Activated CD4-positive, alpha-beta T cell treated with anti-CD3 and anti-CD28 coated beads for 36 hours (primary cell): ENCODE data around the gene KRT86. TPM values are rescaled to one million over a fixed set of nuclear protein-coding genes. Genes with fewer than 3 reads are reported as not detected.

Source experiments
- ATAC-seq: fragments of 200-7000 bp; cut with Tn5 transposase; one replicate; pipeline ENCODE4 v1.10.0; 2021; ENCODE audit warnings: mild to moderate bottlenecking, moderate library complexity
- CTCF ChIA-PET: fragments of 350-600 bp; sonication (Branson Sonifier 250); formaldehyde crosslinking; loops from one replicate; lab custom pipeline; 2021; ENCODE audit warnings: antibody characterized with exemption; lab: Charles Lee
- POLR2A ChIA-PET: fragments of 350-600 bp; sonication (Branson Sonifier 250); formaldehyde crosslinking; loops from one replicate; lab custom pipeline; 2021; ENCODE audit warnings: antibody characterized with exemption, inconsistent platforms; lab: Charles Lee
- DNase-seq: peaks from one replicate; pipeline ENCODE4 v3.0.0-alpha.2; 2020
- H3K27ac Mint-ChIP-seq: one replicate; pipeline ENCODE4 v1.8.0; 2021; ENCODE audit warnings: mixed read lengths
- H3K27me3 Mint-ChIP-seq: one replicate; pipeline ENCODE4 v1.8.0; 2021; ENCODE audit warnings: mixed read lengths
- H3K36me3 Mint-ChIP-seq: one replicate; pipeline ENCODE4 v1.8.0; 2021; ENCODE audit warnings: low read depth, mixed read lengths
- H3K4me1 Mint-ChIP-seq: one replicate; pipeline ENCODE4 v1.8.0; 2021; ENCODE audit warnings: mixed read lengths
- H3K4me3 Mint-ChIP-seq: one replicate; pipeline ENCODE4 v1.8.0; 2021; ENCODE audit warnings: mild to moderate bottlenecking, moderate library complexity, mixed read lengths
- H3K9me3 Mint-ChIP-seq: one replicate; pipeline ENCODE4 v1.8.0; 2021; ENCODE audit warnings: low read depth, mixed read lengths
- intact Hi-C, 2 experiments: fragments of 100-400 bp; cut with DNase I in 1 of 2; cut with micrococcal nuclease in 1 of 2; formaldehyde crosslinking; loops; one replicate each; pipeline versions ENCODE4 v1.14.2 to v1.15.1; 2022 to 2024; cut with DNase I, micrococcal nuclease
- total RNA-seq, 2 experiments: library from RNA; stranded (reverse); gene quantifications; one replicate each; pipeline ENCODE4 v1.2.3, GENCODE V29; 2021

Gene KRT86
- total RNA-seq, 2 experiments from 2014 or later, result not detected

DNA sequence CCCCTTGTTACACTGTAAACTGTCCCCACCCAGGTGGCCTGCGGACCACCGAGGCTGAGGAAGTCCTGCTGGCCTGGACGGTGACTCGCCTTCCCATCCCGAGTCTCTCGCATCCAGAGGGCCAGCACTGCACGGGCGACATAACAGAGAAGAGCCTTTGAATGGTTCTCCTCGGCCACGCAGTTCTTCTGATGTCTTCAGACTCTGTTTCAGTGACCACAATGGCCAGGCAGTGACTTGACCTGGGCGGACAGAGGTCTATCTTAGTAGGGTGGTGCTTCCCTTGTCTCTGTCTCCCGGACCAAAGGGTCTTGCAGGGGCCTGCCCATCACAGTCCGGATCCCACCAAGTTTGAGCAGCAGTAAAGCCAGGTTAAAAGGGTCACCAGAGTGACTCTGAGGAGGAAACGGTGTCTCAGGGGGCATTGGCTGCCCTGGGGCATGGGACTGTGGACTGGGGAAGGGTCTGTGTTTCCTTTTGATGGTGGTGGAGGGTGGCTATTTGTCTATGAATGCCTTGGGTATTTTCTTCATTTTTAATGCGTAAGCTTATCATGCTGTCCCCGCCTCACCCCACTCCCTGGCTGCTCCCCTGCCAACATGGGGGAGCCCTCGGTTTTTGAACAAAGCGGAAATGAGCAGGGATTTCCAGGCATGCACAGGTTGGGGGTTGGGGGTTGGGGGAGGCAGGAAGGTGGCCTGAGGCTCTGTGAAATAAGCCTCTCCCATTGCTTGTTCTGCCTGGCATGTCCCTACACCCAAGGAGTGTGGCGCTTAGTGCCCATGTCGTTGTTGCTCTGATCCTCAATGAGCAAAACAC is 82.5 kb downstream of the KRT86 start:
- intact Hi-C loops, result no loop called here
- peaks cover 25% of the 10 kb centered on the region for H3K4me1 Mint-ChIP-seq
- POLR2A ChIA-PET, result no interaction called here
- H3K27me3 Mint-ChIP-seq, result no peaks in the 10 kb centered on the region
- H3K27ac Mint-ChIP-seq, result no peak overlapping the region
- no peak for ATAC-seq
- CTCF ChIA-PET, result interaction anchor here (0.7 kb wide), 1 partner anchor 11 kb away, joined by 3 read pairs; no protein-coding TSS in a partner anchor
- H3K4me3 Mint-ChIP-seq, result no peak overlapping the region
- no peak for DNase-seq
- no peaks in the 10 kb centered on the region for H3K36me3 Mint-ChIP-seq
- no peaks in the 10 kb centered on the region for H3K9me3 Mint-ChIP-seq

Other genes with a start within 250 kb of the KRT86 start
- 10 to 100 TPM; 69.4 to 72.8 TPM for gene NR4A1, start 223.2 kb upstream of the KRT86 start, total RNA-seq
- gene ATG101, start 204.7 kb upstream of the KRT86 start, total RNA-seq, result 10 to 100 TPM; 24.0 to 30.7 TPM
- not detected for gene SMIM41, start 194.9 kb upstream of the KRT86 start, total RNA-seq
- not detected for gene KRT80, start 82.6 kb upstream of the KRT86 start, total RNA-seq
- 1 to 10 TPM; 3.4 to 3.9 TPM for gene KRT7, start 41.4 kb upstream of the KRT86 start, total RNA-seq
- not detected for gene KRT81, start 16.9 kb downstream of the KRT86 start, total RNA-seq
- gene KRT83, start 46.8 kb downstream of the KRT86 start, total RNA-seq, result not detected
- not detected for gene KRT85, start 92.8 kb downstream of the KRT86 start, total RNA-seq
- not detected for gene KRT84, start 111.0 kb downstream of the KRT86 start, total RNA-seq
- not detected for gene KRT82, start 131.7 kb downstream of the KRT86 start, total RNA-seq
- gene KRT75, start 159.7 kb downstream of the KRT86 start, total RNA-seq, result not detected
- gene KRT6B, start 177.5 kb downstream of the KRT86 start, total RNA-seq, result not detected
- gene KRT6C, start 199.2 kb downstream of the KRT86 start, total RNA-seq, result not detected
- not detected for gene KRT6A, start 218.6 kb downstream of the KRT86 start, total RNA-seq
- not detected for gene KRT5, start 245.7 kb downstream of the KRT86 start, total RNA-seq